H9 (cell line): ENCODE data around the gene ARHGEF7. TPM values are rescaled to one million over a fixed set of nuclear protein-coding genes. Genes with fewer than 3 reads are reported as not detected.

Experiments
- DNase-seq: peaks from one replicate; pipeline ENCODE4 v3.0.0-alpha.2; 2017
- H2AFZ ChIP-seq: one replicate; pipeline ENCODE4 v1.6.1; 2013; ENCODE audit warnings: mild to moderate bottlenecking, low read length, control low read depth, moderate library complexity
- H2AK5ac ChIP-seq: 2 replicates; pipeline ENCODE4 v1.6.1; 2013; ENCODE audit warnings: low read length, control low read depth, mixed read lengths; ENCODE audit not compliant: insufficient read length
- H2BK120ac ChIP-seq: one replicate; pipeline ENCODE4 v1.6.1; 2013; ENCODE audit warnings: low read depth, mild to moderate bottlenecking, low read length, control low read depth, inconsistent platforms; ENCODE audit not compliant: poor library complexity, severe bottlenecking
- H2BK12ac ChIP-seq: 2 replicates; pipeline ENCODE4 v1.6.1; 2013; ENCODE audit warnings: low read length, control low read depth, mixed read lengths, low read depth; ENCODE audit not compliant: insufficient read length
- H2BK15ac ChIP-seq: 2 replicates; pipeline ENCODE4 v1.6.1; 2013; ENCODE audit warnings: low read depth, low read length, control low read depth
- H2BK20ac ChIP-seq: one replicate; pipeline ENCODE4 v1.6.1; 2013; ENCODE audit warnings: low read depth, mild to moderate bottlenecking, low read length, control low read depth, inconsistent platforms; ENCODE audit not compliant: poor library complexity, severe bottlenecking
- H2BK5ac ChIP-seq: 2 replicates; pipeline ENCODE4 v1.6.1; 2013; ENCODE audit warnings: low read length, control low read depth, mixed read lengths; ENCODE audit not compliant: insufficient read length
- H3K14ac ChIP-seq: 2 replicates; pipeline ENCODE4 v1.6.1; 2013; ENCODE audit warnings: low read length, control low read depth; ENCODE audit not compliant: insufficient read depth
- H3K18ac ChIP-seq: 2 replicates; pipeline ENCODE4 v1.6.1; 2013; ENCODE audit warnings: low read depth, mild to moderate bottlenecking, mixed read lengths, low read length, control low read depth; ENCODE audit not compliant: insufficient read length
- H3K23ac ChIP-seq: 2 replicates; pipeline ENCODE4 v1.6.1; 2013; ENCODE audit warnings: low read length, control low read depth, mixed read lengths, low read depth; ENCODE audit not compliant: insufficient read length
- H3K23me2 ChIP-seq: 2 replicates; pipeline ENCODE4 v1.6.1; 2013; ENCODE audit warnings: low read depth, mild to moderate bottlenecking, mixed read lengths, low read length, control low read depth; ENCODE audit not compliant: insufficient read length, poor library complexity, severe bottlenecking
- H3K27ac ChIP-seq: 2 replicates; pipeline ENCODE4 v1.5.1; 2013; ENCODE audit warnings: low read length, control low read depth, mixed read lengths, low read depth; ENCODE audit not compliant: insufficient read length
- H3K27me3 ChIP-seq: 2 replicates; pipeline ENCODE4 v1.6.1; 2013; ENCODE audit warnings: low read length, control low read depth, inconsistent platforms; ENCODE audit not compliant: insufficient read depth
- H3K4ac ChIP-seq: 2 replicates; pipeline ENCODE4 v1.6.1; 2013; ENCODE audit warnings: low read depth, mild to moderate bottlenecking, control low read depth, inconsistent platforms, low read length, moderate library complexity
- H3K4me1 ChIP-seq: 2 replicates; pipeline ENCODE4 v1.6.1; 2013; ENCODE audit warnings: low read length, control low read depth, inconsistent platforms; ENCODE audit not compliant: insufficient read depth
- H3K4me2 ChIP-seq: 2 replicates; pipeline ENCODE4 v1.6.1; 2013; ENCODE audit warnings: low read length, control low read depth, mixed read lengths; ENCODE audit not compliant: insufficient read length, insufficient read depth
- H3K56ac ChIP-seq: 2 replicates; pipeline ENCODE4 v1.6.1; 2013; ENCODE audit warnings: low read depth, mild to moderate bottlenecking, mixed read lengths, low read length, control low read depth; ENCODE audit not compliant: insufficient read length
- H3K79me1 ChIP-seq: 2 replicates; pipeline ENCODE4 v1.6.1; 2013; ENCODE audit warnings: low read depth, mild to moderate bottlenecking, moderate library complexity, low read length, control low read depth, inconsistent platforms; ENCODE audit not compliant: insufficient read depth, poor library complexity, severe bottlenecking
- H3K79me2 ChIP-seq: 2 replicates; pipeline ENCODE4 v1.6.1; 2013; ENCODE audit warnings: low read length, control low read depth, inconsistent platforms; ENCODE audit not compliant: insufficient read depth
- H3K9ac ChIP-seq: 2 replicates; pipeline ENCODE4 v1.6.1; 2013; ENCODE audit warnings: low read length, control low read depth, mixed read lengths; ENCODE audit not compliant: insufficient read length; ENCODE audit errors: extremely low read depth
- H3K9me3 ChIP-seq: one replicate; pipeline ENCODE4 v1.6.1; 2013; ENCODE audit warnings: low read depth, low read length, inconsistent platforms; ENCODE audit not compliant: control insufficient read depth
- H3T11ph ChIP-seq: one replicate; pipeline ENCODE4 v1.6.1; 2013; ENCODE audit warnings: mild to moderate bottlenecking, low read length, control low read depth, inconsistent platforms
- H4K20me1 ChIP-seq: one replicate; pipeline ENCODE4 v1.6.1; 2013; ENCODE audit not compliant: control insufficient read depth, insufficient read length, insufficient read depth
- H4K5ac ChIP-seq: 2 replicates; pipeline ENCODE4 v1.6.1; 2013; ENCODE audit warnings: low read depth, mild to moderate bottlenecking, mixed read lengths, low read length, control low read depth; ENCODE audit not compliant: insufficient read length
- H4K8ac ChIP-seq: replicated peaks from 2 replicates; pipeline ENCODE4 v1.6.1; 2013; ENCODE audit warnings: low read length, control low read depth, mixed read lengths, low read depth; ENCODE audit not compliant: insufficient read length
- H4K91ac ChIP-seq: 2 replicates; pipeline ENCODE4 v1.6.1; 2013; ENCODE audit warnings: low read depth, mild to moderate bottlenecking, moderate library complexity, mixed read lengths, low read length, control low read depth; ENCODE audit not compliant: insufficient read length
- H3K27ac Mint-ChIP-seq, 3 experiments: 2 replicates in 2 of 3; 3 replicates in 1 of 3; pipeline ENCODE4 v1.8.0; 2020 to 2021; ENCODE audit warnings: mixed read lengths in 3 of 3, mild to moderate bottlenecking in 1 of 3, moderate library complexity in 1 of 3
- H3K27me3 Mint-ChIP-seq: 2 replicates; pipeline ENCODE4 v1.8.0; 2021; ENCODE audit warnings: low read depth, mild to moderate bottlenecking, moderate library complexity, mixed read lengths
- H3K36me3 Mint-ChIP-seq, 3 experiments: 2 replicates in 2 of 3; 3 replicates in 1 of 3; pipeline ENCODE4 v1.8.0; 2020 to 2021; ENCODE audit warnings: low read depth in 3 of 3, mixed read lengths in 3 of 3; ENCODE audit not compliant: insufficient read depth in 1 of 3
- H3K4me1 Mint-ChIP-seq, 2 experiments: 2 replicates each; pipeline ENCODE4 v1.8.0; 2020; ENCODE audit warnings: mixed read lengths in 2 of 2
- H3K4me3 Mint-ChIP-seq, 2 experiments: 2 replicates in 1 of 2; 3 replicates in 1 of 2; pipeline ENCODE4 v1.8.0; 2020 to 2021; ENCODE audit warnings: mild to moderate bottlenecking in 2 of 2, mixed read lengths in 2 of 2, moderate library complexity in 1 of 2
- H3K9me3 Mint-ChIP-seq, 2 experiments: 2 replicates in 1 of 2; 3 replicates in 1 of 2; pipeline ENCODE4 v1.8.0; 2020; ENCODE audit warnings: mild to moderate bottlenecking in 2 of 2, mixed read lengths in 2 of 2, moderate library complexity in 1 of 2
- CTCF ChIP-seq: fragments of 200-600 bp; sonication (generic); conservative IDR thresholded peaks from 3 replicates; pipeline ENCODE4 v1.8.0; 2021; ENCODE audit warnings: antibody characterized with exemption, mild to moderate bottlenecking
- WGBS: extraction: QIAGEN DNeasy Blood & Tissue Kit; methylation state at CpG from one replicate; pipeline ENCODE4 v1.1.7; 2013; ENCODE audit warnings: missing lambda C conversion rate, low lambda C conversion rate, mixed read lengths; ENCODE audit not compliant: insufficient read length; ENCODE audit errors: extremely low coverage; 5-methylcytosine and 5-hydroxymethylcytosine counted together
- total RNA-seq: library from RNA; stranded (reverse); gene quantifications from 2 replicates; pipeline ENCODE4 v1.2.1, GENCODE V29; 2021

The ARHGEF7 gene
- total RNA-seq, 1 experiment from 2014 or later: 51.9 TPM

- Mint-ChIP-seq H3K4me3 (no peak overlapping the region), H3K27ac (peak overlapping the region in 1 of 3 experiments; percentile 13; a peak in 1 of 7 replicates), H3K4me1 (no peaks in the 10 kb centered on the region), H3K27me3 (no peaks in the 10 kb centered on the region), H3K36me3 (peaks cover 44 to 72% (median 66%) of the 10 kb centered on the region in 3 experiments), H3K9me3 (peaks cover 0 to 3% of the 10 kb centered on the region in 2 experiments; a peak in 2 of 5 replicates)
- H3K4me2 ChIP-seq: no peak overlapping the region
- H4K20me1 ChIP-seq: no peaks in the 10 kb centered on the region
- no peak overlapping the region for H2BK5ac ChIP-seq
- no peak overlapping the region for H4K8ac ChIP-seq
- no peak overlapping the region for H3K27ac ChIP-seq
- no peak overlapping the region for H3K9ac ChIP-seq
- no peak overlapping the region for H3K4ac ChIP-seq
- H3K23me2 ChIP-seq: no peaks in the 10 kb centered on the region
- WGBS: no CpG with 5 or more reads among the region's 22 CpGs
- no peak overlapping the region for H2AFZ ChIP-seq
- H2BK20ac ChIP-seq: no peak overlapping the region
- no peak overlapping the region for H2AK5ac ChIP-seq
- no peaks in the 10 kb centered on the region for H3K79me1 ChIP-seq
- TF ChIP-seq CTCF: no peak
- H2BK120ac ChIP-seq: no peak overlapping the region
- H3K79me2 ChIP-seq: no peaks in the 10 kb centered on the region
- H3K56ac ChIP-seq: no peak overlapping the region
- no peak overlapping the region for H2BK15ac ChIP-seq
- no peaks in the 10 kb centered on the region for H3K27me3 ChIP-seq
- H3K4me1 ChIP-seq: no peaks in the 10 kb centered on the region
- no peak overlapping the region for H3K18ac ChIP-seq
- no peak overlapping the region for H3T11ph ChIP-seq
- H3K14ac ChIP-seq: no peak overlapping the region
- H4K91ac ChIP-seq: no peak overlapping the region
- no peak overlapping the region for H4K5ac ChIP-seq
- H2BK12ac ChIP-seq: no peak overlapping the region
- DNase-seq: no peak
- H3K23ac ChIP-seq: no peak overlapping the region
- peaks cover 2% of the 10 kb centered on the region for H3K9me3 ChIP-seq
These were observed 187.1 kb downstream of the ARHGEF7 start for GRCh38 chr13:111302045-111302726.
